Nephron (organoid): Measurements from ENCODE around the gene CNST.
A peak's percentile ranks its signal among the peaks of the same experiment; 100 is the strongest.

Experiments
- H3K27ac Mint-ChIP-seq, 3 experiments: 2 replicates each; pipeline ENCODE4 v1.8.0; 2020; ENCODE audit warnings: mixed read lengths in 3 of 3, mild to moderate bottlenecking in 2 of 3, moderate library complexity in 1 of 3
- H3K27me3 Mint-ChIP-seq: 2 replicates; pipeline ENCODE4 v1.8.0; 2021; ENCODE audit warnings: low read depth, mild to moderate bottlenecking, moderate library complexity, mixed read lengths
- H3K36me3 Mint-ChIP-seq: 2 replicates; pipeline ENCODE4 v1.8.0; 2020; ENCODE audit warnings: low read depth, mixed read lengths
- H3K4me1 Mint-ChIP-seq: 2 replicates; pipeline ENCODE4 v1.8.0; 2020; ENCODE audit warnings: mixed read lengths
- H3K4me3 Mint-ChIP-seq, 3 experiments: 2 replicates each; pipeline ENCODE4 v1.8.0; 2020; ENCODE audit warnings: mild to moderate bottlenecking in 3 of 3, mixed read lengths in 3 of 3, moderate library complexity in 2 of 3
- H3K9me3 Mint-ChIP-seq: 2 replicates; pipeline ENCODE4 v1.8.0; 2020; ENCODE audit warnings: mixed read lengths
- CTCF ChIP-seq, 3 experiments: fragments of 200-600 bp; sonication (generic); IDR thresholded peaks; one replicate each; pipeline ENCODE4 v1.5.0; 2021; ENCODE audit warnings: antibody characterized with exemption in 3 of 3; ENCODE audit not compliant: unreplicated experiment in 3 of 3

CNST gene

GRCh38 chr1:246647513-246647912 lies 81.3 kb downstream of the CNST start:
- H3K4me3 Mint-ChIP-seq: peak overlapping the region in 1 of 3 experiments; percentile 18
- no peaks in the 10 kb centered on the region for H3K27me3 Mint-ChIP-seq
- H3K9me3 Mint-ChIP-seq: no peaks in the 10 kb centered on the region
- H3K27ac Mint-ChIP-seq: no peak overlapping the region
- H3K36me3 Mint-ChIP-seq: peaks cover 40% of the 10 kb centered on the region
- no peak for TF ChIP-seq CTCF (IDR thresholded peaks at IDR 0.05; ENCODE audit: unreplicated experiment in 3 of 3)
- peaks cover 4% of the 10 kb centered on the region for H3K4me1 Mint-ChIP-seq

- no peak for TF ChIP-seq CTCF (IDR thresholded peaks at IDR 0.05; ENCODE audit: unreplicated experiment in 3 of 3)
- Mint-ChIP-seq H3K36me3 (peaks cover 34% of the 10 kb centered on the region), H3K4me1 (peaks cover 4% of the 10 kb centered on the region), H3K9me3 (no peaks in the 10 kb centered on the region), H3K27ac (no peak overlapping the region), H3K27me3 (no peaks in the 10 kb centered on the region), H3K4me3 (no peak overlapping the region)
These were observed 84.9 kb downstream of the CNST start for GRCh38 chr1:246651012-246651695.

- Mint-ChIP-seq H3K36me3 (peaks cover 35% of the 10 kb centered on the region), H3K27ac (no peak overlapping the region), H3K27me3 (no peaks in the 10 kb centered on the region), H3K4me1 (no peaks in the 10 kb centered on the region), H3K9me3 (no peaks in the 10 kb centered on the region), H3K4me3 (no peak overlapping the region)
- TF ChIP-seq CTCF (IDR thresholded peaks at IDR 0.05; ENCODE audit: unreplicated experiment in 3 of 3): no peak
These were observed 92.3 kb downstream of the CNST start for GRCh38 chr1:246658567-246658966.

GRCh38 chr1:246659594-246660140 lies 93.4 kb downstream of the CNST start:
- no peak overlapping the region for H3K4me3 Mint-ChIP-seq
- H3K36me3 Mint-ChIP-seq: peaks cover 25% of the 10 kb centered on the region
- TF ChIP-seq CTCF (IDR thresholded peaks at IDR 0.05; ENCODE audit: unreplicated experiment in 3 of 3): no peak
- no peaks in the 10 kb centered on the region for H3K27me3 Mint-ChIP-seq
- H3K27ac Mint-ChIP-seq: no peak overlapping the region
- H3K4me1 Mint-ChIP-seq: no peaks in the 10 kb centered on the region
- H3K9me3 Mint-ChIP-seq: no peaks in the 10 kb centered on the region

- Mint-ChIP-seq H3K27ac (no peak overlapping the region), H3K9me3 (no peaks in the 10 kb centered on the region)
These were observed 95.2 kb downstream of the CNST start for GRCh38 chr1:246661451-246661850.

More at GRCh38 chr1:246661451-246661850, 95.2 kb downstream of the CNST start:
- H3K4me3 Mint-ChIP-seq: no peak overlapping the region
- H3K27me3 Mint-ChIP-seq: no peaks in the 10 kb centered on the region
- TF ChIP-seq CTCF (IDR thresholded peaks at IDR 0.05; ENCODE audit: unreplicated experiment in 3 of 3): no peak
- H3K36me3 Mint-ChIP-seq: peaks cover 32% of the 10 kb centered on the region
- H3K4me1 Mint-ChIP-seq: no peaks in the 10 kb centered on the region
